ENCODE measurements around the gene CPB2. TPM values are rescaled to one million over a fixed set of nuclear protein-coding genes. Genes with fewer than 3 reads are reported as not detected.

The CPB2 gene
- total RNA-seq, 4 donors from 2014 or later: not detected

- no peak for TF ChIP-seq CTCF (IDR thresholded peaks at IDR 0.05)
- DNase-seq (ENCODE audit: low spot score): no peak
- ATAC-seq (ENCODE audit: low FRiP score): no peak
Observed at GRCh38 chr13:46086421-46086922, 18.4 kb downstream of the CPB2 start.

- ATAC-seq (ENCODE audit: low FRiP score) (no peak), DNase-seq (ENCODE audit: low spot score) (no peak)
- TF ChIP-seq CTCF (IDR thresholded peaks at IDR 0.05): no peak
Observed at GRCh38 chr13:46085737-46086136, 19.1 kb downstream of the CPB2 start.

GRCh38 chr13:46082324-46082723, 22.5 kb downstream of the CPB2 start:
- DNase-seq (ENCODE audit: low spot score) (no peak), ATAC-seq (ENCODE audit: low FRiP score) (no peak)
- no peak for TF ChIP-seq CTCF (IDR thresholded peaks at IDR 0.05)

- DNase-seq (ENCODE audit: low spot score) (no peak), ATAC-seq (ENCODE audit: low FRiP score) (no peak)
- no peak for TF ChIP-seq CTCF (IDR thresholded peaks at IDR 0.05)
Observed at GRCh38 chr13:46079770-46080169, 25.1 kb downstream of the CPB2 start.

- no peak for TF ChIP-seq CTCF (IDR thresholded peaks at IDR 0.05)
- ATAC-seq (ENCODE audit: low FRiP score): no peak
- no peak for DNase-seq (ENCODE audit: low spot score)
Observed at GRCh38 chr13:46077265-46077664, 27.6 kb downstream of the CPB2 start.

- DNase-seq (ENCODE audit: low spot score): no peak
- no peak for ATAC-seq (ENCODE audit: low FRiP score)
- TF ChIP-seq CTCF (IDR thresholded peaks at IDR 0.05): no peak
Observed at GRCh38 chr13:46076827-46077226, 28.0 kb downstream of the CPB2 start.

- TF ChIP-seq CTCF (IDR thresholded peaks at IDR 0.05): no peak
- ATAC-seq (ENCODE audit: low FRiP score) (no peak), DNase-seq (ENCODE audit: low spot score) (no peak)
Observed at GRCh38 chr13:46075811-46076210, 29.0 kb downstream of the CPB2 start.
